Activated T-helper 1 cell treated with anti-CD3 and anti-CD28 coated beads, Interleukin-2, amount 50 U/mL, for 16 hours (primary cell): ENCODE data around the gene HAVCR1.

Source experiments
- DNase-seq, 2 donors: peaks; one replicate each; pipeline ENCODE4 v3.0.0-alpha.2; 2020; ENCODE audit warnings: low read depth in 1 of 2, low spot score in 1 of 2

Gene HAVCR1

GRCh38 chr5:157004893-157005551, 53.9 kb downstream of the HAVCR1 start:
- no peak for DNase-seq

GRCh38 chr5:156991714-156992113, 67.2 kb downstream of the HAVCR1 start:
- DNase-seq, result no peak

GRCh38 chr5:156984064-156984463, 74.9 kb downstream of the HAVCR1 start:
- no peak for DNase-seq

GRCh38 chr5:156981481-156981880, 77.4 kb downstream of the HAVCR1 start:
- DNase-seq, result no peak
